Measurements from ENCODE around the gene MARCHF4. TPM values are rescaled to one million over a fixed set of nuclear protein-coding genes. Genes with fewer than 3 reads are reported as not detected.

MARCHF4 gene
- total RNA-seq, 1 experiment from 2014 or later, result 0.26 TPM

GRCh38 chr2:216354306-216354705 is 18.0 kb downstream of the MARCHF4 start:
- Mint-ChIP-seq H3K9me3 (no peaks in the 10 kb centered on the region), H3K4me3 (no peak overlapping the region), H3K4me1 (peaks cover 20 to 28% of the 10 kb centered on the region in 2 experiments), H3K27me3 (ENCODE audit: low read depth) (peaks cover 2% of the 10 kb centered on the region; the same call in 1 of the 2 replicates), H3K27ac (no peak overlapping the region; a peak in 1 of 7 replicates), H3K36me3 (ENCODE audit: insufficient read depth in 1 of 3, low read depth in 3 of 3) (no peaks in the 10 kb centered on the region)
- Histone ChIP-seq H4K20me1 (ENCODE audit: control insufficient read depth, insufficient read depth, insufficient read length) (no peaks in the 10 kb centered on the region), H4K8ac (replicated peaks; ENCODE audit: insufficient read length, low read depth, low read length) (no peak overlapping the region), H3K9me3 (ENCODE audit: control insufficient read depth, low read depth, low read length) (no peaks in the 10 kb centered on the region), H2BK20ac (ENCODE audit: low read depth, low read length, poor library complexity, severe bottlenecking) (no peak overlapping the region), H2AFZ (ENCODE audit: low read length) (no peak overlapping the region), H3K4ac (ENCODE audit: low read depth, low read length) (no peak overlapping the region), H4K91ac (ENCODE audit: insufficient read length, low read depth, low read length) (no peak overlapping the region), H3K23me2 (ENCODE audit: insufficient read length, low read depth, low read length, poor library complexity, severe bottlenecking) (no peaks in the 10 kb centered on the region), H2AK5ac (ENCODE audit: insufficient read length, low read length) (no peak overlapping the region), H2BK12ac (ENCODE audit: insufficient read length, low read depth, low read length) (no peak overlapping the region), H3K27ac (ENCODE audit: insufficient read length, low read depth, low read length) (no peak overlapping the region), H3K79me2 (ENCODE audit: insufficient read depth, low read length) (0 out of 2 replicates have a peak, but pooled peaks cover 1% of the 10 kb centered on the region), H2BK5ac (ENCODE audit: insufficient read length, low read length) (no peak overlapping the region), H3K56ac (ENCODE audit: insufficient read length, low read depth, low read length) (no peak overlapping the region), H3K23ac (ENCODE audit: insufficient read length, low read depth, low read length) (no peak overlapping the region), H3K27me3 (ENCODE audit: insufficient read depth, low read length) (no peaks in the 10 kb centered on the region), H3K18ac (ENCODE audit: insufficient read length, low read depth, low read length) (no peak overlapping the region), H3T11ph (ENCODE audit: low read length) (no peak overlapping the region), H3K14ac (ENCODE audit: insufficient read depth, low read length) (no peak overlapping the region), H3K4me1 (ENCODE audit: insufficient read depth, low read length) (peaks cover 6% of the 10 kb centered on the region; the same call in 1 of the 2 replicates), H4K5ac (ENCODE audit: insufficient read length, low read depth, low read length) (no peak overlapping the region), H3K79me1 (ENCODE audit: insufficient read depth, low read depth, low read length, poor library complexity, severe bottlenecking) (no peaks in the 10 kb centered on the region), H2BK120ac (ENCODE audit: low read depth, low read length, poor library complexity, severe bottlenecking) (no peak overlapping the region), H3K4me2 (ENCODE audit: insufficient read depth, insufficient read length, low read length) (no peak overlapping the region), H2BK15ac (ENCODE audit: low read depth, low read length) (no peak overlapping the region), H3K9ac (ENCODE audit: extremely low read depth, insufficient read length, low read length) (no peak overlapping the region)
- TF ChIP-seq CTCF (conservative IDR thresholded peaks at IDR 0.05), result no peak
- no CpG with 5 or more reads among the region's 4 CpGs for WGBS (ENCODE audit: extremely low coverage, insufficient read length, low lambda C conversion rate)
- no peak for DNase-seq
